ENCODE results near the gene DPCD.

DNA sequence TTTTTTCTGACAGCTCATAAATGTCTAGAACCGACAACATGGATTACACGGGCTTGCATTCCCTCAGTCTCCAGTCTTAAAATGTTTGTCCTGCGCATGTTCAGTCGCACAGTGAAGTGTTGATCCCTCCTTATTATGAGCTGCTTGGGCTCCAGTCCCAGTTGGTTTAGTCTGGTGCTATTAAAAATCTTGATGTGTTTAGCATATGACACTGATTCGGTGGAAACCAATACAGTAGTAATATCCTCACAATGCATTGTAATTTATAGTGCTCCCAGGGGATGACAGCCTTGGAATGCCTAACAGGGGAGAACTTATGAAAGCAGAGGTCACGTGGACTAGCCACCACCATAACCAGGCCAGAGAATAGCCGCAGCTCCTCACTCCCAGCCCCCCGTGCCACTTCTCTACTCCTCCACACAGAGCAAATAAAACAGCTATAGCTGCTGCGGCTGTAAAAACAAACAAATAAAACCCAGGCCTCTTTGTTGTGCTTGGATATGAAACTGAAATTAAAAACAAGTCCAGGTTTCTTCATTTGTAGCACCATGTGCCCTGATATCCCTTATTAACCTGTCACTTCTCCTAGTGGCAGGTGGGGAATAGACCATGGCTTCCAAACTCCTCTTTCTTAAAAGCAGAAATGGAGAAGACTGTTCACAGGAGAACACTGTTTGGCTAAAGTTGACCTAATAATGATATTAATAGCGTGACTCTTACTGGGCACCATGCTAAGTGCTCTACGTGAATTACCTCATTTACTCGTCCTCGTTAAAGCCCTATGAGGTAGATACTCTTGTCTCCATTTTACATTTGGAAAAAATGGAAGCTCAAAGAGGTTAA is 7.7 kb downstream of the DPCD start:
- TF ChIP-seq, protein P1, sequence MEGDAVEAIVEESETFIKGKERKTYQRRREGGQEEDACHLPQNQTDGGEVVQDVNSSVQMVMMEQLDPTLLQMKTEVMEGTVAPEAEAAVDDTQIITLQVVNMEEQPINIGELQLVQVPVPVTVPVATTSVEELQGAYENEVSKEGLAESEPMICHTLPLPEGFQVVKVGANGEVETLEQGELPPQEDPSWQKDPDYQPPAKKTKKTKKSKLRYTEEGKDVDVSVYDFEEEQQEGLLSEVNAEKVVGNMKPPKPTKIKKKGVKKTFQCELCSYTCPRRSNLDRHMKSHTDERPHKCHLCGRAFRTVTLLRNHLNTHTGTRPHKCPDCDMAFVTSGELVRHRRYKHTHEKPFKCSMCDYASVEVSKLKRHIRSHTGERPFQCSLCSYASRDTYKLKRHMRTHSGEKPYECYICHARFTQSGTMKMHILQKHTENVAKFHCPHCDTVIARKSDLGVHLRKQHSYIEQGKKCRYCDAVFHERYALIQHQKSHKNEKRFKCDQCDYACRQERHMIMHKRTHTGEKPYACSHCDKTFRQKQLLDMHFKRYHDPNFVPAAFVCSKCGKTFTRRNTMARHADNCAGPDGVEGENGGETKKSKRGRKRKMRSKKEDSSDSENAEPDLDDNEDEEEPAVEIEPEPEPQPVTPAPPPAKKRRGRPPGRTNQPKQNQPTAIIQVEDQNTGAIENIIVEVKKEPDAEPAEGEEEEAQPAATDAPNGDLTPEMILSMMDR (conservative IDR thresholded peaks at IDR 0.05; ENCODE audit: low read depth in 2 of 2), result no peak
- TF ChIP-seq CREB1 (CRISPR knock-in tag; IDR thresholded peaks at IDR 0.05; ENCODE audit: low read depth), result no peak
- no peak for TF ChIP-seq POLR2AphosphoS5 (IDR thresholded peaks at IDR 0.05; ENCODE audit: low read depth)

Measured in GM23338 (cell line).